ENCODE data around the gene RPL39L.

RPL39L gene

DNA sequence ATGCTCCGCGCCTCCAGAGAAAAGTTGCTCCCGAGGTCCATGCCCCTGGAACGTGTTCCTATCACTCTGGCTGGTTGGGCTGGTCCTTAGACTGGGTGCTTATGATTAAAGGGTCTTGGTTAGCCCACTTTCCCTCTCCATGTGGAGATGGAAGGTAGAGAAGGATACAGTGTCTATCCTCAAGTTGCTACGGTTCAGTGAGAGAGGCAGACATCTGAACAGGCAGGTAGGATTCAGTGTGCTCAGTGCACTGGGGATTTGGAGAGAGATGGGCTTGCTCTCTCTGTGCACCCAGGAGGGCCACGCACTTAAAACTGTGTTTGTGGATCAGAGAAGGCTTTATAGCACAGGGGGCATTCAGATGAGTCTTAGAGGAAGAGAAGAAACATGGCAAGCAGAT lies 63.0 kb downstream of the RPL39L start:
- no peak overlapping the region for H2AFZ ChIP-seq (ENCODE audit: low read depth)
- no peak overlapping the region for H3K9ac ChIP-seq
- no peaks in the 10 kb centered on the region for H3K79me2 ChIP-seq (ENCODE audit: insufficient read depth, low read depth)
- H3K36me3 ChIP-seq (ENCODE audit: insufficient read depth): no peaks in the 10 kb centered on the region
- H3K27ac ChIP-seq: no peak overlapping the region
- no peaks in the 10 kb centered on the region for H4K20me1 ChIP-seq (ENCODE audit: insufficient read depth)
- H3K4me2 ChIP-seq: no peak overlapping the region
- no peak overlapping the region for H3K4me3 ChIP-seq (IDR thresholded peaks at IDR 0.05; ENCODE audit: insufficient read depth, low read depth, low read length)
- no peaks in the 10 kb centered on the region for H3K27me3 ChIP-seq (ENCODE audit: insufficient read depth, low read depth)
- no peaks in the 10 kb centered on the region for H3K4me1 ChIP-seq (ENCODE audit: low read depth, poor library complexity, severe bottlenecking)
- TF ChIP-seq, protein P1, sequence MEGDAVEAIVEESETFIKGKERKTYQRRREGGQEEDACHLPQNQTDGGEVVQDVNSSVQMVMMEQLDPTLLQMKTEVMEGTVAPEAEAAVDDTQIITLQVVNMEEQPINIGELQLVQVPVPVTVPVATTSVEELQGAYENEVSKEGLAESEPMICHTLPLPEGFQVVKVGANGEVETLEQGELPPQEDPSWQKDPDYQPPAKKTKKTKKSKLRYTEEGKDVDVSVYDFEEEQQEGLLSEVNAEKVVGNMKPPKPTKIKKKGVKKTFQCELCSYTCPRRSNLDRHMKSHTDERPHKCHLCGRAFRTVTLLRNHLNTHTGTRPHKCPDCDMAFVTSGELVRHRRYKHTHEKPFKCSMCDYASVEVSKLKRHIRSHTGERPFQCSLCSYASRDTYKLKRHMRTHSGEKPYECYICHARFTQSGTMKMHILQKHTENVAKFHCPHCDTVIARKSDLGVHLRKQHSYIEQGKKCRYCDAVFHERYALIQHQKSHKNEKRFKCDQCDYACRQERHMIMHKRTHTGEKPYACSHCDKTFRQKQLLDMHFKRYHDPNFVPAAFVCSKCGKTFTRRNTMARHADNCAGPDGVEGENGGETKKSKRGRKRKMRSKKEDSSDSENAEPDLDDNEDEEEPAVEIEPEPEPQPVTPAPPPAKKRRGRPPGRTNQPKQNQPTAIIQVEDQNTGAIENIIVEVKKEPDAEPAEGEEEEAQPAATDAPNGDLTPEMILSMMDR (conservative IDR thresholded peaks at IDR 0.05; ENCODE audit: low read depth, low read length): no peak

DNA sequence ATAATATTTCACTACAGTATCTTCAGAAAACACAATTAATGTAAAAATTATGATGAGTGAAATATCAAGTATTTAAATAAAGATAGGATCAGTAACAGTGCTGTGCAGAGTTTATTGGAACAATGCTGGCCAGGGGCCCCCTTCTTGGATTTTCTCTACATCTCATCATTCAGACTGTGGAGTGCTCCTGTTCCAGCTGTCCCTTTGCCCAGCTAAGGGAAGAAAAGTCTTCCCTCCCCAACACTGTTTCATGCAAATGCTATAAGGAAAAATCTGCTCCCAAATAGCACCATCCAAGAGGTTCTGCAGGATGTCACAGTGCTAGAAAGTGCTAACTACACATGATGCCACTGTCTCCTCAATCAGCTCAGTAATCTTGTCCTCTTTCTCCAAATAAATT lies 64.5 kb downstream of the RPL39L start:
- Histone ChIP-seq H3K4me1 (ENCODE audit: low read depth, poor library complexity, severe bottlenecking) (no peaks in the 10 kb centered on the region), H3K4me2 (no peak overlapping the region), H3K79me2 (ENCODE audit: insufficient read depth, low read depth) (no peaks in the 10 kb centered on the region), H3K36me3 (ENCODE audit: insufficient read depth) (no peaks in the 10 kb centered on the region), H3K27ac (no peak overlapping the region), H3K9ac (no peak overlapping the region), H3K27me3 (ENCODE audit: insufficient read depth, low read depth) (no peaks in the 10 kb centered on the region), H3K4me3 (IDR thresholded peaks at IDR 0.05; ENCODE audit: insufficient read depth, low read depth, low read length) (no peak overlapping the region), H4K20me1 (ENCODE audit: insufficient read depth) (no peaks in the 10 kb centered on the region), H2AFZ (ENCODE audit: low read depth) (no peak overlapping the region)
- TF ChIP-seq, protein P1 (conservative IDR thresholded peaks at IDR 0.05; ENCODE audit: low read depth, low read length): no peak

DNA sequence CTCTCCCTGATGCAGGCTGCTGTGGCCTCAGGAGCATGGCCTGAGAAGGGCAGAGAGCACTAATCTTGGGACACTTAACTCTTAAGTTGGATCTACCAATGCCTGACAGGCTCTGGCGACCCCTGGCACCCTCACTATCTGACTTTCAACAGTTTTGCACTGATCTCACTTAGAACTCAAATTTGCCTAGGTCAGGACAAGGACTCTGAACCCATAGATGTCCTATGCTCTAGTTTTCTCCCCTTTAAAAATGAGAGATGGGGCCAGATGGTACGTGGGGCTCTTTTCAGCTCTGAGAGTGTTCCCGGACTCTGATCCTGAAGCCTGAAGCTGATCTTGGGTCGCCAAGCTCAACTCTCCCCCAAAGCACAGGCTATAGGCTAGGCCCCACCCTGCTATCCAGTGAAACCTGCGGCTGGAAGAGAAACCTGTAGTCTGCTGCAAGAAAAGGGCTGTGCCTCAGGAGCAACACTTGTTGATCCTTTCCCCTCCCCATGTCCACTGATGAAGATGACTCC lies 65.7 kb downstream of the RPL39L start:
- Histone ChIP-seq H4K20me1 (ENCODE audit: insufficient read depth) (no peaks in the 10 kb centered on the region), H3K27ac (no peak overlapping the region), H3K79me2 (ENCODE audit: insufficient read depth, low read depth) (no peaks in the 10 kb centered on the region), H3K4me3 (IDR thresholded peaks at IDR 0.05; ENCODE audit: insufficient read depth, low read depth, low read length) (no peak overlapping the region), H3K4me2 (no peak overlapping the region), H3K27me3 (ENCODE audit: insufficient read depth, low read depth) (no peaks in the 10 kb centered on the region), H3K4me1 (ENCODE audit: low read depth, poor library complexity, severe bottlenecking) (no peaks in the 10 kb centered on the region), H2AFZ (ENCODE audit: low read depth) (no peak overlapping the region), H3K9ac (no peak overlapping the region), H3K36me3 (ENCODE audit: insufficient read depth) (no peaks in the 10 kb centered on the region)
- TF ChIP-seq, protein P1 (conservative IDR thresholded peaks at IDR 0.05; ENCODE audit: low read depth, low read length): no peak

DNA sequence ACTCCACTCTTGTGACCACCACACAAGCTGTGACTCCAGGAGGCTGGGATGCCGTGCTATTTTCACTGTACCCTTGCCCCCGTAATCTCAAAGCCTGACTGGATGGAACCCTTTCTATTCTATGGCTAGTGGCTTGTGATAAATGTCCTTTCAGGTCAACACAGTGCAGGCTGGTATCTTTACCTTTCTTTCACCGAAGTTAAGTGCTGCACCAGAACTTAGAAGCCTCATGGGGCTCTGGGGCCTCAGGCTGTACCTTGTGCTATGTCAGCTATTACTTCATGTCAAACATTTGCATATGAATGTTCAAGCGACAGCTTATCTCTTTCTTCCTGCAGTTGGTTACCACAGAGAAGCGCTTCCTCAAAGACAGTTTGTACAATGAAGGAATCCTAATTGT lies 66.8 kb downstream of the RPL39L start:
- H3K4me1 ChIP-seq (ENCODE audit: low read depth, poor library complexity, severe bottlenecking): no peaks in the 10 kb centered on the region
- H3K79me2 ChIP-seq (ENCODE audit: insufficient read depth, low read depth): no peaks in the 10 kb centered on the region
- H4K20me1 ChIP-seq (ENCODE audit: insufficient read depth): no peaks in the 10 kb centered on the region
- H3K27ac ChIP-seq: no peak overlapping the region
- H3K9ac ChIP-seq: no peak overlapping the region
- H3K36me3 ChIP-seq (ENCODE audit: insufficient read depth): no peaks in the 10 kb centered on the region
- TF ChIP-seq, protein P1 (conservative IDR thresholded peaks at IDR 0.05; ENCODE audit: low read depth, low read length): no peak
- no peaks in the 10 kb centered on the region for H3K27me3 ChIP-seq (ENCODE audit: insufficient read depth, low read depth)
- H3K4me2 ChIP-seq: no peak overlapping the region; the same call in 1 of the 2 replicates
- H2AFZ ChIP-seq (ENCODE audit: low read depth): no peak overlapping the region
- H3K4me3 ChIP-seq (IDR thresholded peaks at IDR 0.05; ENCODE audit: insufficient read depth, low read depth, low read length): no peak overlapping the region
